ENCODE results near the gene LCN9.

LCN9 gene

DNA sequence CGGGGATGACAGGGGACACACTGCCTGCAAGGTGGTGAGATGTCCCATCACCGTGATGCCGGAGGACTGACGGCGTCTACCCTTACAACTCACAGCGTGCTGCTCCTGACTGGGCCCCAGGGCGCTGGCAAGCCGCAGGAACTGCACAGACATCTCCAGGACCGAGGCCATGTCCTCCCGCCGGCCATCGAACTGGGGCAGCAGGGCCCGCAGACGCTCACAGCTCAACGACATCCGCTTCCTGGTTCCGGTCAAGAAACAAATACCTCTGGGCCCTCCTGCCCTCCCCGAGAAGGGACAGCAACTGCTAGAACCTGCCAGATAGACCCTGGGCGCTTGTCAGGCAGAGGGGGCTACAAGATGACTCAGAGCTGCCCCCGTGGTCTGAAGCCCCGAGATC is 35.1 kb downstream of the LCN9 start:
- H3K4me3 ChIP-seq (ENCODE audit: low read depth, low read length): no peak overlapping the region
- no peak for DNase-seq (ENCODE audit: low read depth)
- TF ChIP-seq, protein P1, sequence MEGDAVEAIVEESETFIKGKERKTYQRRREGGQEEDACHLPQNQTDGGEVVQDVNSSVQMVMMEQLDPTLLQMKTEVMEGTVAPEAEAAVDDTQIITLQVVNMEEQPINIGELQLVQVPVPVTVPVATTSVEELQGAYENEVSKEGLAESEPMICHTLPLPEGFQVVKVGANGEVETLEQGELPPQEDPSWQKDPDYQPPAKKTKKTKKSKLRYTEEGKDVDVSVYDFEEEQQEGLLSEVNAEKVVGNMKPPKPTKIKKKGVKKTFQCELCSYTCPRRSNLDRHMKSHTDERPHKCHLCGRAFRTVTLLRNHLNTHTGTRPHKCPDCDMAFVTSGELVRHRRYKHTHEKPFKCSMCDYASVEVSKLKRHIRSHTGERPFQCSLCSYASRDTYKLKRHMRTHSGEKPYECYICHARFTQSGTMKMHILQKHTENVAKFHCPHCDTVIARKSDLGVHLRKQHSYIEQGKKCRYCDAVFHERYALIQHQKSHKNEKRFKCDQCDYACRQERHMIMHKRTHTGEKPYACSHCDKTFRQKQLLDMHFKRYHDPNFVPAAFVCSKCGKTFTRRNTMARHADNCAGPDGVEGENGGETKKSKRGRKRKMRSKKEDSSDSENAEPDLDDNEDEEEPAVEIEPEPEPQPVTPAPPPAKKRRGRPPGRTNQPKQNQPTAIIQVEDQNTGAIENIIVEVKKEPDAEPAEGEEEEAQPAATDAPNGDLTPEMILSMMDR (conservative IDR thresholded peaks at IDR 0.05; ENCODE audit: low read depth, low read length): no peak

DNA sequence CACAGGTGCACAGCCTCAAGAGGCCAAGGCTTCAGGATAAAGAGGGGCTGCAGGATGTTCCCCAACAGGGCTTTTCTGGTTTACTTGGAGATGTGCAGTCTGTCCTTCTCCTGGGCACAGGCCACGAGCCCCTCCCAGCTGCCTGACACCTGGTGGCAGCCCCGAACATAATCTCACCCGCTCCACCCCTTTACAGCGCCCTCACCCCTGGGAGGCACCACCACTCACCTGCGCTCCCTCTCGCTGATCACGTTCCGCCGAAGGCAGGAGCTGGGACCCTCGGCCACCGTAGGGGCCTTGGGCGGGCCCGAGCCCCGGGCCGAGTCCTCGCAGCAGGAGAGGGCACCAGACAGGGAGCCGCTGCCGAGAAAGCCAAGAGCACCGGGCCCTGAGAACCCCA is 35.7 kb downstream of the LCN9 start:
- DNase-seq (ENCODE audit: low read depth): no peak
- TF ChIP-seq, protein P1 (conservative IDR thresholded peaks at IDR 0.05; ENCODE audit: low read depth, low read length): no peak
- H3K4me3 ChIP-seq (ENCODE audit: low read depth, low read length): no peak overlapping the region

DNA sequence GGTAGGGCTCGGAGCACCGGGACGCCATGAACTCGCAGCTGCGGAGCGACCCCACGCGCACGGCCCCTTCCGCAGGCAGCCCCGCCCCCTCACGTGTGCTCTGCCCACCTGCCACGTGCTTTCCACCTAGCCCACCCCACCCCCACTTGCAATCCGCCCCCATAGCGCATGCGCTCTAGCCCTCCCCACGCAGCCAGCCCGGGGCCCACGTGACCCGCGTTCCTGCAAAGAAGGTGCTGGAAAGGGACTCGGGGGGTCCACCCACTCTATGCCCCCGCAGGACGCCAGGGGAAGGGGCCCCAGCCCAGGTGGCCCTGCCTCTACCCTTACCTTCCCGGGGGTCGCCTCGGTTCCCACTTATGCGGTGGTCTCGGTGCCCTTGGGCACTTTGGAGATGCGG is 36.3 kb downstream of the LCN9 start, which contains the start of gene SOHLH1:
Gene SOHLH1, minus strand, starts transcription at position 42 of the 400 bp plus-strand sequence. Its CDS starts 14 bp downstream, at position 28.
- no peak within 1 kb of the TSS for H3K4me3 ChIP-seq (ENCODE audit: low read depth, low read length)
- TF ChIP-seq, protein P1 (conservative IDR thresholded peaks at IDR 0.05; ENCODE audit: low read depth, low read length): no peak
- DNase-seq (ENCODE audit: low read depth): no peak

DNA sequence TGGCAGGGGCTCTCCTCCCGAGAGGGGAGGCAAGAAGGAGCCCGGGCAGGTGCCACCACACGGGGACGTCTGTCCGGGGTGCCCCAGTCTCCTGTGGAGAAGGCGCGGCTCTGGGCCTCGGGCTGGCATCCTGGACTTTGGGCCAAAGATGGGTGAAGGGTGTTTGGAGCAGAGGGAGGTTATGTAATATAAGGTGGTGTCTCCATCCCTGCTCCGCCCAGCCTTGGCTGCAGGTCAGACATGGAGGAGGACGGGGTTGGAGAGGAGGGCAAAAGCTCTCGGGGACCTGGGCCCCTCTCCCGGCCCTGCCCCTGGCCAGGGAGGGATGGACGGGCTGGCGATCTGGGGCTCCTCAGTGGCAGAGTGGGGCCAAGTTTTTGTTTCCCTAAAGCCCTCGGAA is 37.4 kb downstream of the LCN9 start:
- no peak for DNase-seq (ENCODE audit: low read depth)
- TF ChIP-seq, protein P1 (conservative IDR thresholded peaks at IDR 0.05; ENCODE audit: low read depth, low read length): no peak
- H3K4me3 ChIP-seq (ENCODE audit: low read depth, low read length): no peak overlapping the region

DNA sequence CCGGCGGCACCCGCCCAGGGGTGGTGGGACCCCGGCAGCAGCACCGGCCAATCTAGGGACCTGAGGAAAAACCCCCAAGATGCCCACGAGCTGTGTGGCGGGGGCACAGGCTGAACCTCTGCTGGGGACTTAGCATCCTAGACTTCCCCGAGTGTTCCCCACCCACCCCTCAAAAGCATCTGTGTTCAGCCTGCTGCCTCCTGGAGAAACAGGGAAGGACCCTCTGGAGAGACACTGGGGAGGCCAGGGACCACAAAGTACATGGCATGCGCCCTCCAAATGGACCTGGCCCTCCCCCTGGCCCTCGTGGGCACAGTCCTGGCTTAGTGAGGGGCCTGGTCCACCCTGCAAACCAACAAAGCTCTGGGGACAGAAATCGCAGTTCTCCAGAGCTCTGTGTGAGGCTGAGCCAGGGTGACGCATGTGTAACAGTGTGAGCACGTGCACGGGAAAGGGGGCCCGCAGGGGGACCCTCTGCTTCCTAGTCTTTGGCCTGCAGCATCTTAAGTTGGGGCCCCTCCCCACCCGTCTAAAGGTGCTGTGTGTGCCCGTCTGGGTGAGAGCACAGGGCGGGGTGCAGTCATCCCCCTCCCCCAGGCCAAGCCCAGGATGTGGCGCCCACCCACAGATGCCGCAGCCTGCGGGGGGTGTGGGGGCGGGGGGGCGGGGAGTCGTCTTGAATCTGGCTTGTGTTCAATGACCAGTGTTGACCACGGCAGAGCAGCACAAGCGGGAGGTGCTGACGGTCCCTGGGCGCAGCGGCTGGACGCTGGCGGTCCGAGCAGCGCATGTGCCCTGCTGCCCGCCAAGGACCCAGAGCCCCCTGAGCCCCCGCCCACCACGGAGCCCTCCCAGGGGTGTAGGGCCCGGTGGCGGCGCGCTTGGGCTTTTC is 38.2 kb downstream of the LCN9 start:
- H3K4me3 ChIP-seq (ENCODE audit: low read depth, low read length): no peak overlapping the region
- no peak for DNase-seq (ENCODE audit: low read depth)
- TF ChIP-seq, protein P1 (conservative IDR thresholded peaks at IDR 0.05; ENCODE audit: low read depth, low read length): no peak

DNA sequence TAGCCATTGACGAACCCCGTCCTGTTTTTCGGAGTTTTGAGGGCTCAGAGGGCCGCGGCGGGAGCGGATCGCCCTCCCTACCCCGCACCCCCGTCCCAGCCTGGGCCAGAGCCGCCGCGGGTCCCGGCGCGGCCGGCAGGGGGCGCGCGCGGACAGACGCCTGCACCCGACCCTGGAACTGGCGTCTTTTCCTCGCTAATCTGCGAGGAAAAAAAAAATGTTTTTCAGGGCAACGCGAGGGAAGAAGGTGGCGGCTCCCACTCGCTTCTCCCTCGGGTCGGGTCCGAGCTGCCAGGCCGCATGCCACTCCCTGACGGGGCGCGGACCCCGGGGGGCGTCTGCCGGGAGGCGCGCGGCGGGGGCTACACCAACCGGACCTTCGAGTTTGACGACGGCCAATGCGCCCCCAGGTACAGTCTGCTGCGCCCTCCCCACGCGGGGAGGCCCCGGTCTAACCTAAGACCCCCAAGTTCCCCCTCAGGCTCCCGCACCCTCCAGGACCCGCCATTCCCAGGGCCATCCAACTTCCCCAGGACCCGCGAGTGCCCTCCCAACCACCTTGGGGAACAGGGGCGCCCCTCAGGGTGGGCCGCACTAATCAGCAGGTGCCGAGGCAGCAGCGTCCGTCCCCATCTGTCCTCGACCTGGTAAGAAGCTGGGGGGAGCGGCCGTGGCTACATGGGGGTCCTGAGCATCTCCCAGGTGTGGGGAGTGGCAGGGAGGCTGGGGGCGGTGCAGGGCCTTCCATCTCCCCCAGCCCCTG is 39.0 kb downstream of the LCN9 start, which contains the start of gene KCNT1:
Gene KCNT1, plus strand, starts transcription at position 227 of the 763 bp plus-strand sequence. Its CDS starts 74 bp downstream, at position 301.
- TF ChIP-seq, protein P1 (conservative IDR thresholded peaks at IDR 0.05; ENCODE audit: low read depth, low read length): peak; percentile 44
- H3K4me3 ChIP-seq (ENCODE audit: low read depth, low read length): no peak within 1 kb of the TSS
- DNase-seq (ENCODE audit: low read depth): peak; percentile 38

All from choroid plexus epithelial cell (primary cell).